Spleen (tissue), 11 donors: ENCODE results near the gene UCP2. TPM values are rescaled to one million over a fixed set of nuclear protein-coding genes. Genes with fewer than 3 reads are reported as not detected.

Experiments used
- DNase-seq: peaks from one replicate; pipeline ENCODE4 v3.0.0-alpha.2; 2020
- H3K27ac ChIP-seq, 8 donors: fragments of 200-600 bp; sonication (generic) in 7 of 8; 1 replicate in 4 of 8; 2 replicates in 4 of 8; pipeline versions ENCODE4 v1.5.0 to v1.8.0; 2016 to 2021; ENCODE audit warnings: inconsistent platforms in 4 of 8, mild to moderate bottlenecking in 4 of 8, moderate library complexity in 1 of 8
- H3K27me3 ChIP-seq, 7 donors: fragments of 200-600 bp; sonication (generic) in 6 of 7; replicated peaks in 1 of 7; 1 replicate in 4 of 7; 2 replicates in 3 of 7; pipeline versions ENCODE4 v1.5.0 to v1.8.0; 2016 to 2021; ENCODE audit warnings: inconsistent platforms in 3 of 7, mild to moderate bottlenecking in 1 of 7
- H3K36me3 ChIP-seq, 6 donors: fragments of 200-600 bp; sonication (generic) in 5 of 6; 1 replicate in 4 of 6; 2 replicates in 2 of 6; pipeline versions ENCODE4 v1.5.0 to v1.8.0; 2016 to 2021; ENCODE audit warnings: inconsistent platforms in 2 of 6
- H3K4me1 ChIP-seq, 6 donors: fragments of 200-600 bp; sonication (generic) in 5 of 6; 1 replicate in 3 of 6; 2 replicates in 3 of 6; pipeline versions ENCODE4 v1.5.0 to v1.8.0; 2016 to 2021; ENCODE audit warnings: inconsistent platforms in 3 of 6
- H3K4me3 ChIP-seq, 8 donors: fragments of 200-600 bp; sonication (generic) in 7 of 8; 1 replicate in 4 of 8; 2 replicates in 4 of 8; pipeline versions ENCODE4 v1.5.0 to v1.8.0; 2016 to 2021; ENCODE audit warnings: inconsistent platforms in 4 of 8, mild to moderate bottlenecking in 4 of 8, moderate library complexity in 2 of 8
- H3K9me3 ChIP-seq, 8 donors: fragments of 200-600 bp; sonication (generic) in 7 of 8; 1 replicate in 4 of 8; 2 replicates in 4 of 8; pipeline versions ENCODE4 v1.5.0 to v1.8.0; 2016 to 2021; ENCODE audit warnings: inconsistent platforms in 4 of 8
- CTCF ChIP-seq, 11 experiments: fragments of 200-600 bp in 7 of 11; fragments of 450-650 bp in 4 of 11; sonication (generic) in 4 of 11; IDR thresholded peaks in 8 of 11; conservative IDR thresholded peaks in 3 of 11; 1 replicate in 7 of 11; 2 replicates in 4 of 11; pipeline versions ENCODE4 v1.4.0 to v1.8.0; 2016 to 2021; ENCODE audit warnings: antibody characterized with exemption in 11 of 11, inconsistent platforms in 4 of 11, mild to moderate bottlenecking in 1 of 11
- POLR2A ChIP-seq, 3 donors: fragments of 450-650 bp; IDR thresholded peaks; one replicate each; pipeline ENCODE4 v1.5.1; 2017; ENCODE audit warnings: antibody characterized with exemption in 3 of 3, mild to moderate bottlenecking in 1 of 3
- POLR2AphosphoS5 ChIP-seq, 3 donors: sonication (generic); formaldehyde crosslinking; IDR thresholded peaks; one replicate each; pipeline ENCODE4 v1.5.1; 2017; ENCODE audit warnings: antibody characterized with exemption in 3 of 3
- WGBS, 5 donors: extraction: QIAGEN DNeasy Blood & Tissue Kit in 3 of 5; methylation state at CpG; one replicate each; pipeline versions ENCODE4 v1.1.5 to v1.1.7; 2013 to 2018; 5-methylcytosine and 5-hydroxymethylcytosine counted together
- intact Hi-C: fragments of 100-400 bp; cut with DNase I; formaldehyde crosslinking; loops from one replicate; pipeline ENCODE4 v1.15.0; 2023; ENCODE audit warnings: low total_unique reads
- polyA plus RNA-seq, 3 donors: library from polyadenylated mRNA; stranded (reverse); fragments of 200-250 nt; gene quantifications; one replicate each; pipeline ENCODE4 v1.2.1, GENCODE V29; 2013
- total RNA-seq, 7 donors: library from RNA; depleted of rRNA in 3 of 7; stranded (reverse); fragments of >200 nt in 3 of 7; fragmentation: NEBNext Ultra II Directional in 4 of 7; extraction: Animal tissue kit (Norgen Biotek cat#: 25700) in 4 of 7; gene quantifications; one replicate each; pipeline versions ENCODE4 v1.1.0 to v1.2.1, GENCODE V29; 2016 to 2021
- donor health status: healthy with polysubstance abuse.
- donor health status: DM: no; HTN: no; CAD: no; lungs with moderate emphysema.
- donor health status: DM: no; HTN: no; CAD: no.
- donor health status: Bipolar disorder and iron deficiency.
- donor health status: healthy.
- donor health status: DM: no; HTN: no; CAD: no.
- donor health status: DM: yes; HTN: yes; CAD: no.

UCP2 gene
- total and polyA plus RNA-seq, 10 donors, result 209 to 556 (median 401) TPM

- no peak overlapping the region for H3K27ac ChIP-seq
Measured at GRCh38 chr11:73951797-73952196, 30.8 kb downstream of the UCP2 start.

GRCh38 chr11:73950869-73951710, 31.6 kb downstream of the UCP2 start, which contains the start of gene DNAJB13:
TSS of gene DNAJB13 (plus strand) at chr11:73951026. CDS start at chr11:73951070, 44 bp downstream.
- WGBS, 5 donors, result 78 to 90% (median 85%) methylated on average over 12 of the region's 12 CpGs
- no peaks in the 10 kb centered on the region for H3K4me1 ChIP-seq
- H3K36me3 ChIP-seq, result no peaks in the 10 kb centered on the region
- intact Hi-C loops, result no loop called here
- peaks cover 0 to 2% (median 0%) of the 10 kb centered on the region in 7 donors for H3K27me3 ChIP-seq
- H3K4me3 ChIP-seq, result no peak within 1 kb of the TSS
- TF ChIP-seq POLR2AphosphoS5 (IDR thresholded peaks at IDR 0.05) (no peak), POLR2A (IDR thresholded peaks at IDR 0.05) (no peak), CTCF (IDR thresholded peaks at IDR 0.05 in 8 of 11, conservative IDR thresholded peaks at IDR 0.05 in 3 of 11) (no peak)
- DNase-seq, result no peak
- H3K27ac ChIP-seq, result no peak within 1 kb of the TSS
- peaks cover 0 to 2% (median 0%) of the 10 kb centered on the region in 8 donors for H3K9me3 ChIP-seq

More at GRCh38 chr11:73951797-73952196, 30.8 kb downstream of the UCP2 start:
- intact Hi-C loops, result no loop called here
- H3K36me3 ChIP-seq, result no peaks in the 10 kb centered on the region
- TF ChIP-seq CTCF (IDR thresholded peaks at IDR 0.05 in 8 of 11, conservative IDR thresholded peaks at IDR 0.05 in 3 of 11) (no peak), POLR2A (IDR thresholded peaks at IDR 0.05) (no peak), POLR2AphosphoS5 (IDR thresholded peaks at IDR 0.05) (no peak)
- 93 to 95% (median 93%) methylated on average over 7 of the region's 7 CpGs for WGBS, 5 donors
- no peak overlapping the region for H3K4me3 ChIP-seq
- H3K27me3 ChIP-seq, result peaks cover 0 to 9% (median 0%) of the 10 kb centered on the region in 7 donors
- H3K9me3 ChIP-seq, result peaks cover 0 to under 1% (median 0%) of the 10 kb centered on the region in 8 donors
- no peaks in the 10 kb centered on the region for H3K4me1 ChIP-seq
- no peak for DNase-seq

- DNase-seq, result no peak
- Histone ChIP-seq H3K27me3 (no peaks in the 10 kb centered on the region), H3K4me3 (no peak overlapping the region), H3K4me1 (no peaks in the 10 kb centered on the region), H3K36me3 (no peaks in the 10 kb centered on the region), H3K9me3 (peaks cover 0 to 2% (median 0%) of the 10 kb centered on the region in 8 donors), H3K27ac (no peak overlapping the region)
- TF ChIP-seq POLR2AphosphoS5 (IDR thresholded peaks at IDR 0.05) (no peak), POLR2A (IDR thresholded peaks at IDR 0.05) (no peak), CTCF (IDR thresholded peaks at IDR 0.05 in 8 of 11, conservative IDR thresholded peaks at IDR 0.05 in 3 of 11) (no peak)
- 83 to 98% (median 90%) methylated on average over 5 of the region's 5 CpGs for WGBS, 5 donors
- intact Hi-C loops, result no loop called here
Measured at GRCh38 chr11:73949912-73950311, 32.7 kb downstream of the UCP2 start.

- H3K36me3 ChIP-seq, result no peaks in the 10 kb centered on the region
- no peaks in the 10 kb centered on the region for H3K4me1 ChIP-seq
- no peak for DNase-seq
- TF ChIP-seq CTCF (IDR thresholded peaks at IDR 0.05 in 8 of 11, conservative IDR thresholded peaks at IDR 0.05 in 3 of 11), result no peak
- TF ChIP-seq POLR2A (IDR thresholded peaks at IDR 0.05), result no peak
- no peak for TF ChIP-seq POLR2AphosphoS5 (IDR thresholded peaks at IDR 0.05)
- no peak overlapping the region for H3K4me3 ChIP-seq
- intact Hi-C loops, result no loop called here
- no peaks in the 10 kb centered on the region for H3K27me3 ChIP-seq
- H3K27ac ChIP-seq, result no peak overlapping the region
- WGBS, 5 donors, result 53 to 69% (median 59%) methylated on average over 4 of the region's 4 CpGs
- peaks cover 0 to 2% (median 0%) of the 10 kb centered on the region in 8 donors for H3K9me3 ChIP-seq
Measured at GRCh38 chr11:73949246-73949645, 33.4 kb downstream of the UCP2 start.
